Fibroblast of mammary gland (primary cell): ENCODE data around the gene PPP2R5C.

ENCODE experiments used
- DNase-seq: peaks from one replicate; pipeline ENCODE4 v3.0.0-alpha.2; 2010; ENCODE audit warnings: low read depth
- H3K4me3 ChIP-seq: 2 replicates; pipeline ENCODE4 v1.5.1; 2011; ENCODE audit warnings: low read depth, mild to moderate bottlenecking, low read length, moderate library complexity; ENCODE audit not compliant: control insufficient read depth
- TF ChIP-seq, protein P1 (sequence below): conservative IDR thresholded peaks from 2 replicates; pipeline ENCODE4 v1.5.1; 2011; ENCODE audit warnings: low read depth, low read length, inconsistent platforms; ENCODE audit not compliant: control insufficient read depth, insufficient read depth

Gene PPP2R5C

DNA sequence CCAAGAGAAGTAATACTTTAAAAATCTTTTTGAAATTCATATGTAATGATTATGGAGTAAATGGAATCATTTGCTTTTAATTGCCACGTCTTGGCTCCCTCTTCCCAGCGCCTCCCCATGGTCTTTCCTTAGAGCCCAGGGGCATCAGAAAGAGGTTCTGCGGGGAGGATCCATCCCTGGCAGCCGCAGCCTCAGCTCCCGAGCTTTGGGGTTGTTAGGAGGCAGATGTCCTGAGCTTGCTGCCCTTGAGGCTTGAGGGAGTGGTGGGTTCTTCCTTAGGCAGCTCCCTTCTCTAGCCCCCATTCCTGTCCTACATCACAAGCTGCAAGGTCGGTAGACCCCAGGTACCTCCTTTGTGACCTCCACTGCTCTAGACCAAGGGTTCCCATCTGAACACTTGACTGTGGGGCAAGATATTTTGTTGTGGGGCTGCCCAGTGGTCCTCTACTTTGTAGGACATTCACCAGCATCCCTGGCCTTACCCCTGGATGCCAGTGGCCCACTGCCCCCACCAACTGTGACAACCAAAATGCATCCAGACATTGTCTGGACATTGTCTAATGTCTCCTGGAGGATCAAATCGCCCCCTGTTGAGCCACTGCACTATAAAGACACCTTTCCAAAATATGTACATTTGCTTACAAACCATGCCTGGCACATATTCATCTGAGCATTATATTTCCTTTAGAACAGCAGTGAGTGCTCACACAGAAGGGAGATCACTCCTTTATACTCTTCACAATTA lies 6.3 kb downstream of the PPP2R5C start:
- no peak overlapping the region for H3K4me3 ChIP-seq
- no peak for DNase-seq
- TF ChIP-seq, protein P1, sequence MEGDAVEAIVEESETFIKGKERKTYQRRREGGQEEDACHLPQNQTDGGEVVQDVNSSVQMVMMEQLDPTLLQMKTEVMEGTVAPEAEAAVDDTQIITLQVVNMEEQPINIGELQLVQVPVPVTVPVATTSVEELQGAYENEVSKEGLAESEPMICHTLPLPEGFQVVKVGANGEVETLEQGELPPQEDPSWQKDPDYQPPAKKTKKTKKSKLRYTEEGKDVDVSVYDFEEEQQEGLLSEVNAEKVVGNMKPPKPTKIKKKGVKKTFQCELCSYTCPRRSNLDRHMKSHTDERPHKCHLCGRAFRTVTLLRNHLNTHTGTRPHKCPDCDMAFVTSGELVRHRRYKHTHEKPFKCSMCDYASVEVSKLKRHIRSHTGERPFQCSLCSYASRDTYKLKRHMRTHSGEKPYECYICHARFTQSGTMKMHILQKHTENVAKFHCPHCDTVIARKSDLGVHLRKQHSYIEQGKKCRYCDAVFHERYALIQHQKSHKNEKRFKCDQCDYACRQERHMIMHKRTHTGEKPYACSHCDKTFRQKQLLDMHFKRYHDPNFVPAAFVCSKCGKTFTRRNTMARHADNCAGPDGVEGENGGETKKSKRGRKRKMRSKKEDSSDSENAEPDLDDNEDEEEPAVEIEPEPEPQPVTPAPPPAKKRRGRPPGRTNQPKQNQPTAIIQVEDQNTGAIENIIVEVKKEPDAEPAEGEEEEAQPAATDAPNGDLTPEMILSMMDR: no peak

DNA sequence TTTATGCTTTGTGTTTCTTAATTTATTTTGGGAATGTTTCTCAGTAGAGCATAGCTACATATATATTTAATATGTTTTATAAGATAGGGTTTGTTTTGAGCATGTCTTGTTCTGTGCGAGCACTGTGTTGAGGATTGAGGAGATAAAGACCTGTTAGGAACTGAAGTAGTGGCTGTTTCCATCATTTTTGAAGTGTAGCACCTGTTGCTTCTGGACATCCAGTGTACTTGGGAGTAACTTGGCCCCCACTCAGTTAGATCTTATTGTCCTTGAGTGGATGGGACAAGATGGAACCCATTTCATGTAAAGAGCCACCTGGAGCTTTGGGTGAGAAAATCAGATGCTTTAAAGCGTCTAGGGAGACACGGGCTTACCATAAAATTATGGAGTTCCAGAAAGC lies 8.7 kb downstream of the PPP2R5C start:
- TF ChIP-seq, protein P1: no peak
- no peak for DNase-seq
- H3K4me3 ChIP-seq: no peak overlapping the region

DNA sequence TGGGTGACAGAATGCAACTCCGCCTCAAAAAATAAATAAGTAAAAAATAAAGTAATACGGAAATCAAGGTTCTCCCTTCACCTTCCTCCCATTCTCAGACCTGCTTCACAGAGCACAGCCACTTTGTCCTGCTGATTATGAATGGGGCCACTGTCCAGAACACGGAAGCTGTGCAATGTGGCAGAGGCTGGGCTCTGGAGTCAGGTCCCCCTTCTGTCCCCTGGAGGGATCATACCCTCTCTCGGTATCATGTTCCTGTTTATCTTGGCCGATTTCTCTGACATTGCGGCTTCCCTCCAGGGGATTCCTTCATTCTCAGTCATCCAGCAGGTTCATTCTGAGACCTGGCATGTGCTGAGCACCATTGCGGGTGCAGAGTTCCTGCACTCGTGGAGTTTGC lies 11.3 kb downstream of the PPP2R5C start:
- no peak overlapping the region for H3K4me3 ChIP-seq
- no peak for DNase-seq
- TF ChIP-seq, protein P1: no peak

DNA sequence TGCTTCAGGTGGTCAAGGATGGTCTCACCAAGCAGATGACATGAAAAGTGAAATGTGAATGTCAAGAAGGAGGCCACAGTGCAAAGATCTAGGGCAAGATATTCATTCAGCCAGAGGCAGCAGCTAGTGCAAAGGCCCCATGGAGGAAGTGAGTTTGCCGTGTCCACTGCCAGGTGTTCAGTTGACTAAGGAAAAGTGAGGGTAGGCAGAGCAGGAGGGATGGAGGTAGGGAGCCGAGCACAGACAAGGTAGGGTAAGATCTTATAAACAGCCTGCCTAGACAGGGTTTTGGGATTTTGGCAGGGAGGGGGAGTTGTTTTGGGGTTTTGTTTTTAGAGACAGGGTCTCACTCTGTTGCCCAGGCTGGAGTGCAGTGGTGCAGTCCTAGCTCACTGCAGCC lies 11.9 kb downstream of the PPP2R5C start:
- H3K4me3 ChIP-seq: no peak overlapping the region
- no peak for DNase-seq
- TF ChIP-seq, protein P1: no peak

DNA sequence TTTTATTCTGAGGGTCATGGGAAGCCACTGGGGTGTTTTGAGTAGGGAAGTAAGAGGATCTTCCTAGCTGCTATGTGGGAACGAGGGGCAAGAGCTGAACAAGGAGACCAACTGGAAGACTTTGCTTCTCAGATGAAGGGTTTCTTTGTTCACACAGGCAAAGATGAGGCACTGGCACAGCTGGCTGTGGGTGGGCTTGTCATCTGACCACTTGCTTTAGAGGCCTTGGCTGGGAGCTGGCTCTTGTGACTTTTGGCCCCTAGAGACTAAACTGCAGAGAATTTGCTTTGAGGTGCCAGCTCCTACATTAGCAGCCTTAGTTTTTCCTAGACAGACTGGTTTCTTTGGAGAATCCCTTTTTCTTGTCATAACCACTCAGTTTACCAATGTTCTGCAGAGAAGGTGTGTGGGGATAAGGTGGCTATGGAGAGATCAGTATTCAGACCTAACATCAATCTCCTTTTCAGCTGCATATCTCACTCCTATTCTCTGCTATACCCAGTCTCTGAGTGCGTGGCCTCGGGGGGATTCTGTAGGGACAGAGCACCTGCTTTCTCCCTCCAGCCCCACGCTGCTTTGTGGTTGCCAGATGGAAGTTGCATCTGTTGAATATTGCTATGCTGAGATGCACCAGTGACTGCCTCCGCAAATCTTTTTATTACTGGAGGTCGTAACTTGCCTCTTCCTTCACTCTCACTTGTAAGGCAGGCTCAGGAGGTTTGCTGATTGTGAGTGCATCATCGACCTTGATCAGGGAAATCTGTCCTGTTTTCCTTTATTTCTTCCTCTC lies 12.7 kb downstream of the PPP2R5C start:
- TF ChIP-seq, protein P1: no peak
- DNase-seq: no peak
- H3K4me3 ChIP-seq: no peak overlapping the region

DNA sequence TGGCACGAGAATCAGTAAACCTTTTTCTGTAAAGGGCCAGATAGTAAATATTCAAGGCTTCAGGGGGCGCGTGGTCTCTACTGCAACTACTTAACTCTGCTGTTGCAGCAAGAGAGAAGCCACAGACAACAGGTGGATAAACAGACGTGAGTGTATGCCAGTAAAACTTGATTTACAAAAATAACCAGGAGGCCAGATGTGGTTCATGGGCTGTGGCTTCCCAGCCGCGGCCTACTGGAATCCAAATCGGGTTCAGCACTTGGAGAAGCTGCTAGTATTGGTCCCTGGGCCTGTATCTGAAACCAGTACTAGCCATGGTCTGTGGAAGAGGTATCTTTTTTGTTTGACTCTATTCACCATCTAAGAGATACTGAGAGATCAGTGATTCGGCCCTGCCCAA lies 13.3 kb downstream of the PPP2R5C start:
- DNase-seq: no peak
- no peak overlapping the region for H3K4me3 ChIP-seq
- TF ChIP-seq, protein P1: no peak
